A549 (cell line): ENCODE results near the gene PDIA5.

ENCODE experiments used
- CEBPB ChIP-seq, 2 experiments: fragments of >200 bp in 1 of 2; sonication (Bioruptor Twin) in 1 of 2; formaldehyde crosslinking in 1 of 2; IDR thresholded peaks; 2 replicates each; pipeline ENCODE4 v1.6.1; 2012 to 2016
- CHD2 ChIP-seq: fragments of 150-350 bp; IDR thresholded peaks from 2 replicates; pipeline ENCODE4 v1.6.1; 2014; ENCODE audit warnings: low read length; ENCODE audit not compliant: partially characterized antibody
- EP300 ChIP-seq, 2 experiments: fragments of >200 bp; sonication (Bioruptor Twin); formaldehyde crosslinking; IDR thresholded peaks; 2 replicates in 1 of 2; 3 replicates in 1 of 2; pipeline ENCODE4 v1.6.1; 2016 to 2017
- JUN ChIP-seq, 2 experiments: fragments of >200 bp; sonication (Bioruptor Twin); formaldehyde crosslinking; IDR thresholded peaks; 2 replicates in 1 of 2; 3 replicates in 1 of 2; pipeline ENCODE4 v1.6.1; 2016 to 2017
- NR3C1 ChIP-seq: fragments of >200 bp; sonication (Bioruptor Twin); formaldehyde crosslinking; IDR thresholded peaks from 3 replicates; pipeline ENCODE4 v1.6.1; 2017
- RCOR1 ChIP-seq: fragments of 150-350 bp; IDR thresholded peaks from 2 replicates; pipeline ENCODE4 v1.6.1; 2014; ENCODE audit warnings: antibody characterized with exemption, low read length, low read depth
- ZFP36 ChIP-seq: fragments of 450-650 bp; IDR thresholded peaks from 2 replicates; pipeline ENCODE4 v1.6.1; 2014; ENCODE audit warnings: borderline replicate concordance; ENCODE audit not compliant: partially characterized antibody
- TF ChIP-seq, protein P1 (sequence below): fragments of >200 bp; sonication (Bioruptor Twin); formaldehyde crosslinking; IDR thresholded peaks from 3 replicates; pipeline ENCODE4 v1.5.1; 2016
- TF ChIP-seq, protein P2 (sequence below): fragments of >200 bp; sonication (Bioruptor Twin); formaldehyde crosslinking; IDR thresholded peaks from 2 replicates; pipeline ENCODE4 v1.6.1; 2016

DNA sequence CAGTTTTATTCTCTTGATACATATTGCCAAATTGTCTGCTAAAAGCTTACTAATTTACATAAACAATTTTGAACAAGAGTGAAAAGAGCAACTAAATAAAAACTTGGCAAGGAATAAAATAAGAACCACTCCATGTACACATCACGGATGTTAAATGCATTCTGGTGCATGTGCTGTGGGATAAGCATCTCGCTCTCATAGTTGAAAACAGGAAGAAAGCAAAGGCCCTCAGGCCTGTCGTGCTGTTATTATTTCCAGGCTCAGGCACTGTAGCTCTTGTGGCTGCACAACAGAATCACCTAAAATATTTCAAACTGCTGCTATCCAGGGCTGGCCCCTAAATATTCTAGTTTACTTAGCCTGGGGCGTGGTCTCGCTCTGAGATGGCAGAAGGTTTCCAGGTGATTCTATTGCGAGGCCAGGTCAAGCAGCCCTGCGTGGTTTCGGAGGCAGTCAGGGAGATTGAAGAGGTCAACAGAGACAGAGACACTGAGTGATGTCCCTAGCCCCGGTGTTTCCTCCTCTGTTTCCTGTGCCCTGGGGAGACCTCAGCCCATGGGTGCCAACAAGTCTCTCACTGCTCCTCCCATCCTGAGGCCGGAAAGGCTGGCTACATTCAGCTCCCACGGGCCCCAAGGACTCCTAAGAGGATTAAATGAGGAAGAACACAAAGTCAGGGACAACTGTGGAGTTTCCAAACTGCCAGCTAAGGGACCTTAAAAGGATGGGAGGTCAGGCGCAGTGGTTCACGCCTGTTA is 18.2 kb upstream of the PDIA5 start:
- TF ChIP-seq, protein P1, sequence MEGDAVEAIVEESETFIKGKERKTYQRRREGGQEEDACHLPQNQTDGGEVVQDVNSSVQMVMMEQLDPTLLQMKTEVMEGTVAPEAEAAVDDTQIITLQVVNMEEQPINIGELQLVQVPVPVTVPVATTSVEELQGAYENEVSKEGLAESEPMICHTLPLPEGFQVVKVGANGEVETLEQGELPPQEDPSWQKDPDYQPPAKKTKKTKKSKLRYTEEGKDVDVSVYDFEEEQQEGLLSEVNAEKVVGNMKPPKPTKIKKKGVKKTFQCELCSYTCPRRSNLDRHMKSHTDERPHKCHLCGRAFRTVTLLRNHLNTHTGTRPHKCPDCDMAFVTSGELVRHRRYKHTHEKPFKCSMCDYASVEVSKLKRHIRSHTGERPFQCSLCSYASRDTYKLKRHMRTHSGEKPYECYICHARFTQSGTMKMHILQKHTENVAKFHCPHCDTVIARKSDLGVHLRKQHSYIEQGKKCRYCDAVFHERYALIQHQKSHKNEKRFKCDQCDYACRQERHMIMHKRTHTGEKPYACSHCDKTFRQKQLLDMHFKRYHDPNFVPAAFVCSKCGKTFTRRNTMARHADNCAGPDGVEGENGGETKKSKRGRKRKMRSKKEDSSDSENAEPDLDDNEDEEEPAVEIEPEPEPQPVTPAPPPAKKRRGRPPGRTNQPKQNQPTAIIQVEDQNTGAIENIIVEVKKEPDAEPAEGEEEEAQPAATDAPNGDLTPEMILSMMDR = no peak
- TF ChIP-seq ZFP36 (no peak), NR3C1 (no peak), EP300 (IDR thresholded peaks at IDR 0.05) (no peak), CEBPB (IDR thresholded peaks at IDR 0.05) (no peak), JUN (IDR thresholded peaks at IDR 0.05) (no peak), RCOR1 (no peak), CHD2 (no peak)
- TF ChIP-seq, protein P2, sequence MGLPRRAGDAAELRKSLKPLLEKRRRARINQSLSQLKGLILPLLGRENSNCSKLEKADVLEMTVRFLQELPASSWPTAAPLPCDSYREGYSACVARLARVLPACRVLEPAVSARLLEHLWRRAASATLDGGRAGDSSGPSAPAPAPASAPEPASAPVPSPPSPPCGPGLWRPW = no peak
